SKM-1 treated with dmso at 0.1 percent for 144 hours (cell line): ENCODE data around the gene OXCT1.
"Not testable (repeated sequence)": the region's sequence is repeated elsewhere in the genome, so short reads cannot be mapped to it uniquely, and the experiment has no call there.

Experiments used
- DNase-seq: peaks from one replicate; lab custom pipeline; 2025; ENCODE audit not compliant: unreplicated experiment; lab: John Stamatoyannopoulos, UW

Gene OXCT1

DNA sequence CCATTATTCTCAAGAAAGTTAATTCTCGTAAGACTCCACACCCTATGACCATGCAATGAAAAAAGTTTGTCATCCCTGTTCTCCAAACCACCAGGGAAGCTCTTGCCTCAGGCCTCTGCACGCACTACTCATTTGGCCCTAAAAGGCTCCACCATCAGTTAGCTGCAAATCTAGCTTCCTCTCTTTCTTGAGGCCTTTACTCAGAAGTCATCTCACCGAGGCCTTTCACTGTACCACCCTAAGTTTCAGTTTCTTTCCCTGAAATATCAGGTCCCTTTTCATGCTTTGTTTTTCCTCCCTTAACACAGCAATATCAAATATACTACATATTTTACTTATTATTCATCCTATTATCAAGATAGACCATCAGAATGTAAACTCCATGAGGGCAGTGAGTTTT lies 39.1 kb downstream of the OXCT1 start:
- no peak for DNase-seq

DNA sequence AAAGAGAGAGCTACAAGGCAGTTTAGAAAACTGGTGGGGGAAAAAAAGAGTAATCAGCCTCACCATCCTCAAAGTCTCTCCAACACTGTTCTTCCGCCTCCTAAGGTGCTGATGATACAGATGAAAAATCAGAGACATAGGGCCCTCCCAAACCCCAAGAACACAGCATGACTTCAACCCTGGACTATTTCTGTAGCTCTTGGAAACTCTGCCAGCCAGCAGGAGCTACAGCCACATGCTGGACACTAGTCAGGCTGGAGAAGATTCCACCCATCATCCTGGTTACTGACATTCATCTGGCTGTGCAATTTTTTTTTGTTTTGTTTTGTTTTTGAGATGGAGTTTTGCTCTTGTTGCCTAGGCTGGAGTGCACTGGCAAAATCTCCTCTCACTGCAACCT lies 42.4 kb downstream of the OXCT1 start:
- DNase-seq: no peak

- no peak for DNase-seq
Observed at GRCh38 chr5:41822036-41822435, 48.2 kb downstream of the OXCT1 start.

DNA sequence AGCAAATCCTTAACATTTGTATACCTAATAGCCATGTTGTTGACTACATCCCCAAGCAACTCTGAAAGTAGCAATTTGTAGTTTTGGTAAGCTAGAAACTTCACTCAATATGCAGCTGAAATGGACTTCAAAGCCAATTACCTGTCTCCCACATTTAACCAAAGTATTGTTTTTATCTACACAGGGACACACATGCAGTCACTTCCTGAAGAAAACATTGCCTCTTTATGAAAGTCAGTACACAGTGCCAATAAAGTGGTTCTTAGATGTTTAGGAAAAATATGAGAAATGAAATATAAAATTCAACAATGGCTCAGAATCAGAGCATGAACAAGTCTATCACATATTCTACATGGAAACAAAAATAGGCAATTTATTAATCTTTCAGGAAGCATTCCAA lies 49.2 kb downstream of the OXCT1 start:
- no peak for DNase-seq

DNA sequence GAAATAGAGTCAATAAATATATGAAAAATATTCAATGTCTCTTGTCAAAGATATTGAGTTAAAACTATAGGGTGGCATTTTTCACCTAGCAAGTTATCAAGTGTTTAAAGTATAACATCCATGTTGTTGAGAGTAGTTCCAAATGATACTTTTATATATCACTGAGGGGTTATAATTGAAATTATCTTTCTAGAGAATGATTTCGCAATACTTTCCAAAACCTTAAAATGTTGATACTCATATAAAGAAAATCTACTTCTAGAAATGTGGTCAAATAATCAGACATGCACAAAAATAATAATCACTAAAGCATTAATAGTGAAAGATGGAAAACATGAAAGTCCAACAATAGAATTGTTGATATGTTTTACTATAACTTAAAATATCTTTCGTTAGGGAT lies 50.1 kb downstream of the OXCT1 start:
- no peak for DNase-seq

DNA sequence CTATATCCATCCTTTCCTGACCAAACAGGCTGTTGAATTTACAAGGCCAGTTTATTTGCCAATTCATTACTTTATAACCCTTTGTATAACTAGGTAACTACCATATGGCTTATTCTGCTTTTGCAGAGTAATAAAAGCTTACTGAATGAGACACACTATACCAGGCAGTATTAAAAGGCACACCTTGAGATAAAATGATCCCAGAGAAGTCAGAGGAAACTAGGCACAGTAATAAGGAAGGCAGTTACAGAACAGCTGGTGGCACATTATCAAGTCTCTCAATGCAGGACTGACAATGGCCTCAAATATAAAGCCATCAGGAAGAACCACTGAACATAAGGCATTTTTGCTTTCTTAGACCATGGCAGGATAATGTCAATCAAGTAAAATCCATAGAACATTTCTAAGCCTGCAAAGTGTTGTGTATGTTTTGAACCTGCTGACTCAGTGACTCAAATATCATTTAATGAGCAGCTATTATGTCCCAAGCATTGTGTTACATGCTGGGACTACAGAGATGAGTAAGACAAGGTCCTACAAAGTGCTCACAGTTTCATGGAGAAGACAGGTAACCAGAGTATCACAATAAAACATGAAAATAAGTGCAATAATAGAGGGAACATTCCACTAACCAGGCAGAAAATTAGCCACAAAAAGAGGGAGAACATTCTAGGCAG lies 52.5 kb downstream of the OXCT1 start:
- DNase-seq: no peak

DNA sequence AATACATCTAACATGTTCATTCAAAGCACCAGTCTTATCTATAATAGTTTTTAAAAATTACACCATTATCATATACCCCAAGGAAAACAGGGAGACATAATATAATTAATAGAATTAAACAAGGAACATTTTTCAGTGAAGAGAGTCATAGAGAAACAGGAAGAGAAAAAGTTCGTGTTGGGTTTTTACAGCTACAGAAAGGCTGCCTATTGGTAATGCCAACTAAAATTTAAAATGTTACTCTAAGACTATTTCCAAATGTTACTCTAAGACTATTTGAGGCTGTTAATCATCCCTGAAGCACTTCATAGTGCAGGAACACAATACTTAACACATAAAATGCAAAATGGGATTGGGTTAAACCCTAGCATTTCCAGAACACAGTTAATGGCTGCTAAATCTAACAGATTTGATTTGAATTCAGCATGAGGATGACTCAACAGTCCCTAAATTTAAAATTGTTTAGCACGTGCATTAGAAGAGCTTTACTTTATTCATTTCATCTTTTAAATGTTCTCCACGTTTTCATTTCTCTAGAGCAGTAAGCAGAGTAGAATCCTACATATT lies 54.5 kb downstream of the OXCT1 start:
- DNase-seq: no peak

- DNase-seq: no peak
Observed at GRCh38 chr5:41815261-41815660, 55.0 kb downstream of the OXCT1 start.

GRCh38 chr5:41814306-41814705 lies 55.9 kb downstream of the OXCT1 start:
- DNase-seq: not testable (repeated sequence)

DNA sequence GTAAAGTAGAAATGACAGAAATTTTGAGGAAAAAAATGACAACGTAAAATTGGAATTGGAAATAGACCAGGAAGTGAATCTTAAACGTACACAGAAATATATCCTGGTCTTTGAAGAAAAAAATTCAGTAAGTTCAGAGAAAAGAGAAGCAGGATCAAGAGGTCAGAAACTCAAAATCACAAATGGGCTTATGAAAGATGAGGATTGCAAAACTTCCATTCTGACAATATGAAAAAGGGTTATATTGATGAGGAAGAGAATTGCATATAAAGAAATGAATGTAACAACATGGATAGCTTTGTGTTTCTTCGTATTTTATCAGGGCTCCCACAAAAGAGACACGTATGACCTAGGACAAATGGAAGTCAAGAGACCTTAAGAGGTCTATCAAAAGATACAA lies 58.1 kb downstream of the OXCT1 start:
- DNase-seq: no peak

- DNase-seq: no peak
Observed at GRCh38 chr5:41809128-41809527, 61.1 kb downstream of the OXCT1 start.

DNA sequence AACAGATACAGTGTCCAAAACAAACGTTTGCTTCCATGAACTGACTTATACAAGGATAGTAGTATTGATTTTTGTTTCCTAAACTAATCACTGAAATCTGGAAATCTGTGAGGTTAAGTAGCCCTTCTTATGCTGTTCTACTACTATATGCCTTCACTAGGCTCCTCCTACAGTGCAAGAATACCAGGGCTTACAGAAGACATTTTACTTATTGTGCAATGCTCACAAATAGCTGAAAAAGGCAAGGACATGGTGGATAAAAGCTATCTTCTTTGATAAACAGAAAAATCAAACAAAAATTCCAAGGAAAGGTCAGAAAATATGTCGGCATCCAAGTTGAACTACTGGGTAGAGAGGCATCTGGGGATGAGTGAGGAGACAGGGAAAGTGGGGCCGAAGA lies 61.9 kb downstream of the OXCT1 start:
- no peak for DNase-seq

GRCh38 chr5:41797662-41798061 lies 72.6 kb downstream of the OXCT1 start:
- no peak for DNase-seq

DNA sequence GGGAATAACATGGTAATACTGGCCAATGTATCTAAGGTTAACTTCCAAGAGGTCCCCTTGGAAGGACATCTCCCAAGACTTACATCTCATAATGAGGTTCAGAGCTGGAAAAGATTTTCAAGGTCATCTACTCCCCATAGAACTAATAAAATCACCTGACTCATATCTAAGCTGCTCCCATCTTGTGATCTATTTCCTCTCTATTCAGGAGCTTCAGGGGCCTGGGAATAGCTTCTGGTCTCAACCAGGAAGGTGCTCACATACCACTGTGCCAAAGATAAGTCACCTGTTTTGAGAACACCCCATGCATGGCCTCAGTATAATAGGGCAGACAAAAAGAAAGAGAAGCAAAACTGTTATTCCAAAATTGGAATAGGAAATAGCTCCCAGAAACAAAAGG lies 74.2 kb downstream of the OXCT1 start:
- DNase-seq: no peak

DNA sequence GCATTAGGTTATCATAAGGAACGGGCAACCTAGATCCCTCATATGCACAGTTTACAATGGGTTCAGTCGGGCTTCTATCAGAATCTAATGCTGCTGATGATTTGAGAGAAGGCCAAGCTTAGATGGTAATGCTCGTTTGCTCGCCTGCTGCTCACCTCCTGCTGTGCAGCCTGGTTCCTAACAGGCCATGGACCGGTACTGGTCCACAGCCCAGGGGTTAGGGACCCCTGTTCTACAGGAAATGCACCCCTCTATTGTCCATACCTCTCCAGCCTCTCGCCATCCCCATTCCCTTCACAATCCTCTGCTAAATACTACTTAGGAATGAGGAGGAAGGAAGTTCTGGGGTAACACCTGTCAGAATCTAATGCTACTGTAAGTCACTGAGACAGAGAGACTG lies 75.1 kb downstream of the OXCT1 start:
- no peak for DNase-seq

GRCh38 chr5:41794471-41794870 lies 75.8 kb downstream of the OXCT1 start:
- DNase-seq: no peak

GRCh38 chr5:41793141-41793770 lies 77.0 kb downstream of the OXCT1 start:
- no peak for DNase-seq

GRCh38 chr5:41790038-41790776 lies 80.0 kb downstream of the OXCT1 start:
- DNase-seq: no peak

GRCh38 chr5:41789434-41789833 lies 80.8 kb downstream of the OXCT1 start:
- DNase-seq: no peak

DNA sequence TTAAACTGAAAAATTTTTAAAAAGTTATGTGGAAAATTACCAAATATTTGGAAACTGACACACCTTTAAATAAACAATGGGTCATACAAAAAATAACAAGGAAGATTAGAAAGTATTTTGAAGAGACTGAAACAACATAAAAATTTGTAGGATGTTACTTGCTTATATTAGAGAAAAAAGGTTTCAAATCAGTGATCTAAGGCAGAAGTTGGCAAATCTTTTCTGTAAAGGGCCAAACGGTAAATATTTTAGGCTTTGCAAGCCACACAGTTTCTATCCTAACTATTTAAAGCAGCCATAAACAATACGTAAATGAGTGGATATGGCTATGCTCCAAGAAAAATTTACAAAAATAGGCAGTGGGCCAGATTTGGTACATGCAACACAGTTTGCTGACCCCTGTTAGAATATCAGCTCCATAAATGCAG lies 81.3 kb downstream of the OXCT1 start:
- DNase-seq: no peak

- DNase-seq: no peak
Observed at GRCh38 chr5:41787265-41787664, 83.0 kb downstream of the OXCT1 start.

DNA sequence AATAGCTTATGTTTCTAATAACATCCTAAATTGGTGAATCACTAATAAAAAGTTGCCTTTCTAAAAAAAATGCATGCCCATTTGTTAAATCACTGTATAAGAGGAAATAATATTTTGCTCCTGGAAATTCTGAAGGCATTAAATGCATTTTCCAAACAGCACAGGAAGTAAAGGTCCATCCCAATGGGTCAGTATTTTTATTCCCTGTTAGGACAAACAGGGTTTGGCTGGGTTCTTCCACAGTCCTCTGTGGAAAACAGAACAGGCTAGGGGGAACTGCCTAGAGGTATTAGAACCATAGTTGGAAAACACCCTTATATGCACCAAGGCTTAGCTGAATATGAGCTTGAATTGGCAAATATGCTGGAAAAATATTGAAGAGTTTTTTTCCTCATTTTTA lies 85.2 kb downstream of the OXCT1 start:
- no peak for DNase-seq
